GM12873 (cell line): Measurements from ENCODE around the gene XRCC5.

Experiments
- CTCF ChIP-seq: IDR thresholded peaks from 2 replicates; pipeline ENCODE4 v1.5.1; 2012; ENCODE audit warnings: low read depth, mild to moderate bottlenecking, moderate library complexity, low read length, control low read depth; ENCODE audit not compliant: insufficient read depth; ENCODE audit errors: missing control alignments

Gene XRCC5

DNA sequence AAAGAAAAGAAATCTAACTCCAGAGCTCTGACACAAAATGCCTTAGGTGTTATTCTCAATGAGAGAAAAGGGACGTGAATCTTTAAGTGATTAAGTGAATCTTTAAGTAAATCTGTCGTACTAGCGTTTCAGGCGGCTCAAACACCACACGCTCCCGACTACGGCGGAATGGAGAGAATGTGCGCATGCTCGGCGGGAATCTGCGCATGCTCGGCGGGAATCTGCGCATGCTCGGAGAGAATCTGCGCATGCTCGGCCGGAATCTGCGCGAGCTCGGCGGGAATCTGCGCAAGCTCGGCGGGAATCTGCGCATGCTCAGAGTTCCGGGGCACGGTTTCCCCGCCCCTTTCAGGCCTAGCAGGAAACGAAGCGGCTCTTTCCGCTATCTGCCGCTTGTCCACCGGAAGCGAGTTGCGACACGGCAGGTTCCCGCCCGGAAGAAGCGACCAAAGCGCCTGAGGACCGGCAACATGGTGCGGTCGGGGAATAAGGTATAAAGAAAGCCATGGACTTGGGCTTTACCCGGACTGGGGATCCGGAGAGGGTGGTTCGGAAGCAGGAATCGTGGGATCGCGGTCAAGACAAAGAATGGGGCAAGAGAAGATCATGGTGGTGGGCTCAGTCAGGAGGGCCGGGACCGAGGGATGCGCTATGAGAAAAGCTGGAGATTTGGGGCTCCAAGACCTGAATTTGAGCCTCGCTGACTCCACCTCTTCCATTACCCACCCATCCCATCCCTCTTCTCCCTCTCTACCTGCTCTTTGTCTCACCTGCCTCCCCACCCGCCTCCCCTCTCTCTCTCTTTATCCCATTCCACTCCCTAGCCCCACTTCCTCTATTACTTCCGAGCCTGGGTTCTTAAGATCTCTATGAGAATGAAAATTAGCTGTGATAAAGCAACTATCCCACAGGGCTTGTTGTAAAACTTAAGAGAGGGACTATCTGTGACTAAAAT lies at the start of gene XRCC5:
Gene XRCC5 (plus strand): TSS at position 382 of the 955 bp plus-strand sequence. CDS start 89 bp downstream, at position 471.
- TF ChIP-seq CTCF: no peak

DNA sequence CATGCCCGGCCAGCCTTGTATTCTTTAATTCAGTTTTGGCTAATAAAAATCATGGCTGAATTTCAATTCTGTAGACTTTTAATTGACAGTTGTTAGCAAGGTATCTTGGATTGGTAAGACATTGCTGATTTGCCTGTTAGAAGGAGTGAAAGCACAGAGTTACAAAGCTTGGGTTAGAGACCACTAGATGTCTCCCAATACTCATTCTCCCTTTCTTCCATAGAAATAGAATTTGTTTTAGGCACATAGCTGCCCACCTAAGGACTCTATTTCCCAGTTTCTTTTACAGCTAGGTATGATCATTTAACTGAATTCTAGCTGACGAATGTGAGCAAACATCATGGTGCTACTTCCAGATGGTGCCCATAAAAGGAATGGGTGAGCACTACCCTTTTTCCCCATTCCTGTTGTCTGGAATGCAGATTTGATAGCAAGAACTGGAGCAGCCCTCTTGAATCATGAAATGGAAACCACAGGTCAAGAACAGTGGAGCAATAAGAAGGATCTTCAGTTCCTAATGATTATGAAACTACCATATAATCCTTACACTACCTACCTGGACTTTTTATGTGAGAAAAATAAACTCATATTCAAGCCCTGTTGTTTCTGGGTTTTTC lies 45.0 kb upstream of the XRCC5 start:
- TF ChIP-seq CTCF: peak; percentile 21

DNA sequence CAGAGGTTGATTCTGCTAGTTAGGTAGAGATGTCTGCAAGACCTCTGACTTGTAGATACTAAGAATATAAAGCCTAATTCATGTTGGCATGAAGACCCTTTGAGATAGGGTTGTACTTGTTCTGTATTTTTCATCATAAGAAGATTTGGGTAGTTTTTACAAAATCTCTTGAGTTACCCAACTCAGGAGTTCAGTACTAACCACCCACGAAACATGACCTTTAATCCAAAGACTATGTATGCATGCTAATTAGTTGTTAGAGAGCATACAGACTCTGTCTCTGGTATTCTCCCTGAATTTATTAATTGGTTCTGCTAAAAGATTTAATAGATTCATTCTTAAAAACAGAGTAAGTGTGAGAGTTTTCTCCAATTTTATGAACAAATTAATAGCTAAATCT lies 44.5 kb upstream of the XRCC5 start:
- no peak for TF ChIP-seq CTCF

DNA sequence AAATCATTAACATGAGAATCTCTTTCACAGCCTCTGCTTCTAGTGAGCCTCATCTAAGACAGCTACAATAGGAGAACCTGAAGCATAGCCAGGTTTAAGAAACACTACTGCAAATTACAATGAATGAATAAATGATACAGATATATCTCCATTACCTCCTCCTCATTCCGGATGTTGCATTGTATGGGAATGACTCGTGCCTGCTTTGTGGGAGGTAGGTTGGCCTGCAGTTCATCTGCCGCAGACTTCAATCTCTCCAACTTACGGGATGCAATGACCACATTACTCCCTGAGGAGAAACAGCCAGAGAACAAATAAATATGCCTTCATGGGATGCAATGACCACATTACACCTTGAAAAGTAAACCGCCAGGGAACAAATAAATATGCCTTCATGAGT lies 42.9 kb upstream of the XRCC5 start:
- no peak for TF ChIP-seq CTCF

GRCh38 chr2:216069028-216069427 lies 40.1 kb upstream of the XRCC5 start:
- no peak for TF ChIP-seq CTCF

- no peak for TF ChIP-seq CTCF
These were observed 39.0 kb upstream of the XRCC5 start for GRCh38 chr2:216070195-216070594.

DNA sequence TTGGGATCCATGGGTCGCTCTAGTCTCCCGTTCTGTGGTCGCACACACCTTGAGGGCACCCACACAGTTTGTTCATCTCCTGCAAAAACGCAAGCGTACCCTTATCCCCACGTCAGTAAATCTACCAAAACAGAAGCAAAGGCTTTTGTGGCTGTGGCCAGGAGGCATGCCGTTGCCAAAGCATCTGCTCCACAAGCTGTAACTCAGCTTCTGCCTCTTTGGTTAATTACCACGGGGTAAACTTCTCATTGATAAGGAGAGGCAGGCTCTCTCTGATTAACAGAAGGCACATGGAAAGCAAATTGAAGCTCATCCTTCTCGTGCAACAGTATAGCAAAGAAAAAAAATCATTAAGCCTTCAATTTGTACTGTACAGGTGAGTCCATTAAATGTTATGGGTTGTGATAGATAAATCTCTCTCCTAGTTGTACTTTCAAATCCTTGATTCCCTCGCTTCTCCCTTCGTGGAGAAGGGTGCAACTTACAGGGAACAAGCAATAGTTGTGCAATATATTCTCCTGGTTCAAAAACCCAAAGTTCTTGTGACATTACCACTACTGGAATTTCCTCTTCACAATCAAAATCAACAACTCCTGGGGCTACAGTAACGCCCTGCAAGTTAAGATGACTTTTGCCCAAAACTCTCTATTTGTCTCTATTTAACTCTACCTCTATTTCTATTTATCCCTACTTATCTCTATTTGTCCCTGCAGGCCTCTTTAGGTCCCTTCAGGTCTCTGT lies 37.9 kb upstream of the XRCC5 start:
- TF ChIP-seq CTCF: no peak
